ENCODE data around the gene RAVER2. TPM values are rescaled to one million over a fixed set of nuclear protein-coding genes. Genes with fewer than 3 reads are reported as not detected.

The RAVER2 gene
- total and polyA plus RNA-seq, 10 of the 15 experiments (the other 5 are each of a cell fraction or from before 2014, with no cell fraction given), result 0.09 to 0.59 (median 0.41) TPM; not detected in 2

- no TSS peak for BruUV-seq (replicated peaks)
Measured at GRCh38 chr1:64847666-64848065, 102.8 kb downstream of the RAVER2 start.

More at GRCh38 chr1:64847666-64848065, 102.8 kb downstream of the RAVER2 start:
- H3K4me2 ChIP-seq (ENCODE audit: control insufficient read depth, insufficient read depth), result no peak overlapping the region
- H3K36me3 ChIP-seq (ENCODE audit: control insufficient read depth in 2 of 2, insufficient read depth in 2 of 2, low read length in 1 of 2), result peaks cover 3 to 24% of the 10 kb centered on the region in 2 experiments; a peak in 3 of 4 replicates
- DNase-seq (ENCODE audit: low read depth, low spot score), result no peak
- no peaks in the 10 kb centered on the region for H4K20me1 ChIP-seq (ENCODE audit: control insufficient read depth, insufficient read depth)
- no peaks in the 10 kb centered on the region for H3K9me3 ChIP-seq (replicated peaks; ENCODE audit: control insufficient read depth, insufficient read depth, low read length)
- H3K9ac ChIP-seq (ENCODE audit: control insufficient read depth, insufficient read depth, low read length), result no peak overlapping the region
- H2AFZ ChIP-seq (ENCODE audit: control insufficient read depth, low read depth, low read length), result no peak overlapping the region
- ATAC-seq, result no peak
- H3K27ac ChIP-seq (ENCODE audit: control insufficient read depth, insufficient read depth), result no peak overlapping the region
- WGBS (ENCODE audit: insufficient coverage, insufficient replicate concordance, low lambda C conversion rate, missing lambda C conversion rate), result 93% methylated on average over 4 of the region's 4 CpGs
- no peak overlapping the region for H3K4me3 ChIP-seq
- CTCF ChIA-PET, result no interaction called here
- SMC1A ChIA-PET (ENCODE audit: uncharacterized antibody, unreplicated experiment), result no interaction called here
- TF ChIP-seq POU2F2 (IDR thresholded peaks at IDR 0.05; ENCODE audit: borderline replicate concordance, low read depth, low read length), result no peak
- TF ChIP-seq CBX5 (IDR thresholded peaks at IDR 0.05; ENCODE audit: low read depth), result no peak
- TF ChIP-seq HCFC1 (IDR thresholded peaks at IDR 0.05; ENCODE audit: low read length), result no peak
- no peak for TF ChIP-seq RAD51 (IDR thresholded peaks at IDR 0.05)
- TF ChIP-seq RELA (IDR thresholded peaks at IDR 0.05; ENCODE audit: borderline replicate concordance, partially characterized antibody), result no peak
- TF ChIP-seq SMARCA5 (IDR thresholded peaks at IDR 0.05), result no peak
- no peak for TF ChIP-seq WRNIP1 (IDR thresholded peaks at IDR 0.05; ENCODE audit: borderline replicate concordance, low read depth, low read length)
- TF ChIP-seq MTA2 (IDR thresholded peaks at IDR 0.05; ENCODE audit: low read depth), result no peak
- TF ChIP-seq ZBED1 (IDR thresholded peaks at IDR 0.05; ENCODE audit: borderline replicate concordance), result no peak
- no peak for TF ChIP-seq MYB (IDR thresholded peaks at IDR 0.05; ENCODE audit: borderline replicate concordance, low read depth, low read length)
- no peak for TF ChIP-seq MEF2A (IDR thresholded peaks at IDR 0.05; ENCODE audit: insufficient read depth, low read depth, low read length)
- no peak for TF ChIP-seq IRF5 (IDR thresholded peaks at IDR 0.05; ENCODE audit: borderline replicate concordance)
- TF ChIP-seq CEBPB (IDR thresholded peaks at IDR 0.05; ENCODE audit: borderline replicate concordance in 1 of 2, low read depth in 2 of 2, low read length in 2 of 2), result no peak
- in situ Hi-C loops (cut with MboI) (no loop called here), intact Hi-C loops (cut with micrococcal nuclease; ENCODE audit: unreplicated experiment) (no loop called here)
- FAIRE-seq, result no peak
- RAD21 ChIA-PET (ENCODE audit: unreplicated experiment), result no interaction called here
- peaks cover 2% of the 10 kb centered on the region; the same call in 1 of the 2 replicates for H3K4me1 ChIP-seq (ENCODE audit: control insufficient read depth, insufficient read depth, low read length)
- no peaks in the 10 kb centered on the region for H3K79me2 ChIP-seq (ENCODE audit: control insufficient read depth, insufficient read depth, low read length)
- no peaks in the 10 kb centered on the region for H3K27me3 ChIP-seq (replicated peaks in 1 of 2; ENCODE audit: control insufficient read depth in 2 of 2, insufficient read depth in 2 of 2, low read length in 1 of 2)
- POLR2A ChIA-PET, result no interaction called here

Measured in GM12878 (cell line).